Mucosa of rectum (tissue), 2 donors: ENCODE measurements around the gene TRIM44.

ENCODE experiments used
- H3K27ac ChIP-seq, 2 donors: one replicate each; pipeline ENCODE4 v1.7.0; 2013; ENCODE audit warnings: inconsistent platforms in 2 of 2, low read depth in 2 of 2, low read length in 2 of 2
- H3K27me3 ChIP-seq, 2 donors: one replicate each; pipeline ENCODE4 v1.7.0; 2013; ENCODE audit warnings: low read length in 2 of 2; ENCODE audit not compliant: control insufficient read depth in 2 of 2, insufficient read depth in 2 of 2
- H3K36me3 ChIP-seq, 2 donors: one replicate each; pipeline ENCODE4 v1.7.0; 2013; ENCODE audit warnings: low read length in 2 of 2; ENCODE audit not compliant: control insufficient read depth in 2 of 2, insufficient read depth in 2 of 2
- H3K4me1 ChIP-seq, 2 donors: one replicate each; pipeline ENCODE4 v1.7.0; 2013; ENCODE audit warnings: low read length in 2 of 2, mild to moderate bottlenecking in 1 of 2; ENCODE audit not compliant: control insufficient read depth in 2 of 2, insufficient read depth in 2 of 2
- H3K4me3 ChIP-seq, 2 donors: one replicate each; pipeline ENCODE4 v1.7.0; 2013; ENCODE audit warnings: low read length in 2 of 2
- H3K9ac ChIP-seq, 2 donors: one replicate each; pipeline ENCODE4 v1.7.0; 2013; ENCODE audit warnings: low read length in 2 of 2, low read depth in 1 of 2, mild to moderate bottlenecking in 1 of 2
- H3K9me3 ChIP-seq, 2 donors: one replicate each; pipeline ENCODE4 v1.7.0; 2013; ENCODE audit warnings: low read length in 2 of 2; ENCODE audit not compliant: control insufficient read depth in 2 of 2
- donor health status: healthy.
- donor health status: Normal muscosa, but diverticular disease.

TRIM44 gene

DNA sequence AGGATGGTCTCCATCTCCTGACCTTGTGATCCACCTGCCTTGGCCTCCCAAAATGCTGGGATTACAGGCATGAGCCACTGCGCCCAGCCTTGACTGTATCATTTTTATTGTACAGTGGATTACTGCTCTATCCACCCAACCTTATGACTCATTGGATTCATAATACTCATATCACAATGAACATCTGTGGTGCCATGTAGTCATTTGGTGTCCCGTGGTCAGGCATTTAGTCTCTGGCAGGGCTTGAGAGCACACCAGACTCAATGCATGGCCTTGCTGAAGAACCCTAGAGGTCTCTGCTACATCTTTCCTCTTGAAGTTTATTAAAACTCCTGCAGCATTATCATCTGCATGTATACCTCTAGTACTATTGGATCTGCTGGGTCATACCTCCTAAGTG is 183.3 kb downstream of the TRIM44 start:
- H3K27me3 ChIP-seq, result peaks cover 0 to 3% of the 10 kb centered on the region in 2 donors
- H3K36me3 ChIP-seq, result no peaks in the 10 kb centered on the region
- H3K4me1 ChIP-seq, result no peaks in the 10 kb centered on the region
- no peak overlapping the region for H3K27ac ChIP-seq
- H3K9me3 ChIP-seq, result no peaks in the 10 kb centered on the region
- no peak overlapping the region for H3K4me3 ChIP-seq
- H3K9ac ChIP-seq, result no peak overlapping the region

DNA sequence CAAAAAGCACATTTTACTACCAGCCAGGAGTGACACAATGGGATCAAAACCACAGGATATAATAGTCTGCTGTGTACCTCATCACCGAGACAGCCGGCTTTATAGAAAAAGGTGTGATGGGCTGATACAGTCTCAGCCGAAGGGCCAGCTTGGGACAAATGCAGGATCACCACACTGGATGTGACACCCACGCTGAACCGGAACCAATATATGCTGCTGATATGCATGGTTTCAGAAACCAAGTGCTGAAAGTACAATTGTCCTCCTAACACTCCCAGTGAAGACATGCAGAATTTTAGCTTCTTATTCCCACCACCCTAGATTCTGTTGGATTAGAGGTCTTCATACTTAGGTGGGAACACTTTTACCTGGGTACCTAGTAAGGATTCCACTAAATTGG is 184.3 kb downstream of the TRIM44 start:
- peaks cover 0 to 3% of the 10 kb centered on the region in 2 donors for H3K27me3 ChIP-seq
- H3K9me3 ChIP-seq, result no peaks in the 10 kb centered on the region
- no peaks in the 10 kb centered on the region for H3K36me3 ChIP-seq
- no peak overlapping the region for H3K4me3 ChIP-seq
- H3K9ac ChIP-seq, result no peak overlapping the region
- no peak overlapping the region for H3K27ac ChIP-seq
- H3K4me1 ChIP-seq, result no peaks in the 10 kb centered on the region

DNA sequence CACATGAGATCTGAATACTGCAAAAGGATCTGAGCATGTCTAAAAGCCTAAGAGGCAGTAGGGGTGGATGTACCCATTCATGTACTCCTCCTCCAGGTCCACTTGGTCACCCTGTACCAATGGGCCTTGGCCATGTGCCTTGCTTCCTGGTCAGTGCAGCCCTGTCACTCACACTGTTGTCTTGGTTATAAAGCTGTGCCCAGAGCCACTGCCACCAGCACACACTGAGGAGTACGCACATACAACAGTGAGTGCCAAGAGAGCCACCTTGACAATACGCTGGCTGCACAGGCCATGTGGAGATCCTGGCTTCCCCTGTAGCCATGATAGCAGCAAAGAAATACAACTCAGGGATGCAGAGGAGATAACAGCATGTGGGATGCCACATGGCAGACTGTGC is 184.9 kb downstream of the TRIM44 start:
- Histone ChIP-seq H3K4me3 (no peak overlapping the region), H3K36me3 (no peaks in the 10 kb centered on the region), H3K27ac (no peak overlapping the region), H3K9ac (no peak overlapping the region), H3K27me3 (peaks cover 0 to 3% of the 10 kb centered on the region in 2 donors), H3K9me3 (no peaks in the 10 kb centered on the region), H3K4me1 (no peaks in the 10 kb centered on the region)

- Histone ChIP-seq H3K4me3 (no peak overlapping the region), H3K36me3 (no peaks in the 10 kb centered on the region), H3K27me3 (peaks cover 0 to 3% of the 10 kb centered on the region in 2 donors), H3K4me1 (no peaks in the 10 kb centered on the region), H3K9ac (no peak overlapping the region), H3K27ac (no peak overlapping the region), H3K9me3 (no peaks in the 10 kb centered on the region)
Measured at GRCh38 chr11:35848616-35849015, 186.0 kb downstream of the TRIM44 start.

GRCh38 chr11:35850191-35850590 is 187.6 kb downstream of the TRIM44 start:
- H3K27ac ChIP-seq, result no peak overlapping the region
- H3K27me3 ChIP-seq, result peaks cover 0 to 3% of the 10 kb centered on the region in 2 donors
- no peak overlapping the region for H3K9ac ChIP-seq
- H3K9me3 ChIP-seq, result no peaks in the 10 kb centered on the region
- H3K36me3 ChIP-seq, result no peaks in the 10 kb centered on the region
- H3K4me3 ChIP-seq, result no peak overlapping the region
- no peaks in the 10 kb centered on the region for H3K4me1 ChIP-seq

DNA sequence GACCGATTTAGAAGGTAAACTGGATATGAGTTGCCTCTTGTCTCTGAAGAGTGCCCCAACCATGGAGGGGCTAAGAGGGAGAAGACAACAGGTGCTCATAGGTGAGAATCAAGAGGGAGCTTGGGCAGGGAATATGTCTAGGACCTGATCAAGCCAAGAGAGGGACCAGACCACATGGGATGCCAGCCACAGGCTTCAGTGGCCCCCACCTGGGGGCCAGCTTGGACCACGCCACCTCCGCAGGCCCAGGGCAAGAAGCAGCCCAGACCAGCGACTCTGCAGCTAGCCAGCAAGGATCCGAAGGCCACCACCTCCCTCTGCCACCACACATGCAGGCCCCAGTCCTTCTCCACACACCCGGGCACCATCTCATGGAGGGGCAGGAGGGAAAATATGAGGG is 188.8 kb downstream of the TRIM44 start:
- Histone ChIP-seq H3K27me3 (peaks cover 0 to 3% of the 10 kb centered on the region in 2 donors), H3K36me3 (no peaks in the 10 kb centered on the region), H3K9ac (no peak overlapping the region), H3K9me3 (no peaks in the 10 kb centered on the region), H3K4me3 (no peak overlapping the region), H3K27ac (no peak overlapping the region), H3K4me1 (no peaks in the 10 kb centered on the region)

- no peak overlapping the region for H3K4me3 ChIP-seq
- H3K27ac ChIP-seq, result no peak overlapping the region
- H3K36me3 ChIP-seq, result no peaks in the 10 kb centered on the region
- H3K4me1 ChIP-seq, result no peaks in the 10 kb centered on the region
- H3K27me3 ChIP-seq, result peaks cover 0 to 3% of the 10 kb centered on the region in 2 donors
- no peak overlapping the region for H3K9ac ChIP-seq
- H3K9me3 ChIP-seq, result no peaks in the 10 kb centered on the region
Measured at GRCh38 chr11:35852056-35852455, 189.5 kb downstream of the TRIM44 start.

DNA sequence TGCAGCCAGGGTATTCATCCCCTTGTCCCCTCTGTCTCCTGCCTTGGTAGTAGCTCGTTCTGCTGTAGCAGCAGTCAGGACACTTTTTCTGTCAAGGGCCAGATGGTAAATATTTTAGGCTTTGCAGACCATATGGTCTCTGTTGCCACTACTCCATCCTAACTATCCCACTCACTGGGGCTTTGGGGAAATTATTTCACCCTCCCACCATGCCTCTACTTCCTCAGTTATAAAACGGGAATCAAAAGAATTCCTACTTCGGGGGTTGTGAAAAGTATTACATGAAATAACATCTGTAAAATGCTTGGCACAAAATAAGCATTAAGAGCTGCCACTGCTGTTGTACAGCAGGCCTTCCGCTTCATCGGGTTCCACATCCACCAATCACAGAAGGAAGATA is 191.4 kb downstream of the TRIM44 start:
- Histone ChIP-seq H3K4me1 (no peaks in the 10 kb centered on the region), H3K4me3 (no peak overlapping the region), H3K36me3 (no peaks in the 10 kb centered on the region), H3K9ac (no peak overlapping the region), H3K27me3 (peaks cover 0 to 3% of the 10 kb centered on the region in 2 donors), H3K9me3 (no peaks in the 10 kb centered on the region), H3K27ac (no peak overlapping the region)

DNA sequence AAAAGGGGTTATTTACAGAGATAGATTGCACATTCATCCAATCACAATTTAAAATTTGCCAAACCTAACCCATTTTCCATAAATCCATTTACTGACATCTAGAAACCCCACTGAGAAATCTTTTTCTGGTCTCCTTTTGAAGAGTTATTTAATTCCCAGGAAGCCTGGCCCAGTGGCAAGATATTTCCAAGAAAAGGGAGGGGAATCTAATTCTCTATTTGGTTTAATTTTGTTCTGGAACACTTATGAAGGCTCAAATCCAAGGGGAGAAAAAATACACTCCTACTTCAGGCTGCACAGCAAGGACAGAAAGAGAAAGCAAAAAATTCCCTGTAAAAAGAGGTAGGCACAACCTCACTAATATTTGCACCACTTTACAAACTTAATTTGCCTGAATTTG is 193.1 kb downstream of the TRIM44 start:
- no peak overlapping the region for H3K4me3 ChIP-seq
- H3K27me3 ChIP-seq, result no peaks in the 10 kb centered on the region
- no peaks in the 10 kb centered on the region for H3K9me3 ChIP-seq
- H3K4me1 ChIP-seq, result no peaks in the 10 kb centered on the region
- no peaks in the 10 kb centered on the region for H3K36me3 ChIP-seq
- H3K9ac ChIP-seq, result no peak overlapping the region
- no peak overlapping the region for H3K27ac ChIP-seq

- no peaks in the 10 kb centered on the region for H3K27me3 ChIP-seq
- no peaks in the 10 kb centered on the region for H3K36me3 ChIP-seq
- H3K4me3 ChIP-seq, result no peak overlapping the region
- no peaks in the 10 kb centered on the region for H3K9me3 ChIP-seq
- H3K4me1 ChIP-seq, result no peaks in the 10 kb centered on the region
- H3K27ac ChIP-seq, result no peak overlapping the region
- H3K9ac ChIP-seq, result no peak overlapping the region
Measured at GRCh38 chr11:35856259-35856658, 193.7 kb downstream of the TRIM44 start.

DNA sequence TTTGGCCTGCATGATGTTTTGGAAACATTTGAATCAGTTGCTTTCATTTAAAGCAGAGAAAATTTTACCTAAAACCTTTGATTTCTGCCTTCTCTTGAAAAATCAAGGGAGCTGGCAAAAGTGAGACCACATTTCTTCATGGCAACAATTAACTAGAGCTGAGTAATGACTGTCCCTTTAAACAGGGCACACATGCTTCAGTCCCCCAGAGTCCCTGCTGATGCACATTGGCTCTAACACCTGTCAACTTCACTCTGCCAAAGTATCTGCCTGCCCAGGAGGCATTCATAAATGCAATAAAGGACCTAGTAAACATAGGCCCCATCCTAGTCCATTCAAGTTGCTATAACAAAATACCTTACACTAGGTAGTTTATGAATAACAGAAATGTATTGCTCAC is 194.2 kb downstream of the TRIM44 start:
- no peaks in the 10 kb centered on the region for H3K9me3 ChIP-seq
- no peak overlapping the region for H3K9ac ChIP-seq
- H3K4me1 ChIP-seq, result no peaks in the 10 kb centered on the region
- no peaks in the 10 kb centered on the region for H3K27me3 ChIP-seq
- H3K4me3 ChIP-seq, result no peak overlapping the region
- H3K36me3 ChIP-seq, result no peaks in the 10 kb centered on the region
- no peak overlapping the region for H3K27ac ChIP-seq
